ENCODE measurements around the gene BSDC1.

BSDC1 gene

DNA sequence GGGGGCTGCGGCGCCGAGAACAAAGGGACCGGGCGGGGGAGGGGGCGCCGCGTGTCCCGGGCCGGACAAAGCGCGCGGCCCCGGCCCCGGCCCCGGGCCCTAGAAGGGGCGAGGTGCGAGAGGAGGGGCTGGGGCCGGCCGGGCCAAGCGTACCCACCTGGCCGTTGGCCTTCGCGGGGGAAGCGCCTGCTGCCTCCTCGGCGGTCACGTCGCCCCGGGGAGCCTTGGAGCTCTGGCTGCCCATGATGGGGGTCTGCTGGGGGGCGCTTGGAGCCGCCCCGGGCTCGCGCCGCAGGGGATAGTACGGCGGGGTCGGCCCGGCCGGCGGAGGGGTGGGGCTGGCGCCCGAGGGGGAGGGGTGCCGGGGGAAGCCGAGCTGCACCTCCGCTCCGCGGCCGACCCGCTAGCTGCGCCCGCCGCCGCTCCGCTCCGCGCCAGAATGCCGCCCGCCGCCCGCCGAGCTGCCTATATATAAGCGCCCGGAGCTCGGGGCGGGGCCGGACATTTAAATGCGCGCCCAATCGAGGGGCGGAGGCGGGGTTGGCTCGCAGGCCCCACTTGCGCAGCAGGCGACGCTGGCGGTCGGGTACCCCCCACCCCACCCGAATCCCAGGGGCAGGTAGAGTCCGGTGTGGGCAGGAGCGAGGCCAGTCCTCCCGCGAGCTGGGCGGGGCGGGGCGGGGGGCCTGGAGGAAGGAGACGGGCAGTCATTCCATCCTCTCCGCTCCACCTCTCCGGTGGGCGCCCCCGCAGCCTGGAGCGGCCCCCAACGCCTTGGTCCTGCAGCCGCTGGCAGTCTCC lies 58.3 kb downstream of the BSDC1 start, which contains the start of gene MARCKSL1:
MARCKSL1 (minus strand) TSS at position 444 of the 801 bp plus-strand sequence; CDS start at position 244, 200 bp downstream.
- H3K4me1 Mint-ChIP-seq, result peaks cover 62% of the 10 kb centered on the region
- TF ChIP-seq, protein P1, sequence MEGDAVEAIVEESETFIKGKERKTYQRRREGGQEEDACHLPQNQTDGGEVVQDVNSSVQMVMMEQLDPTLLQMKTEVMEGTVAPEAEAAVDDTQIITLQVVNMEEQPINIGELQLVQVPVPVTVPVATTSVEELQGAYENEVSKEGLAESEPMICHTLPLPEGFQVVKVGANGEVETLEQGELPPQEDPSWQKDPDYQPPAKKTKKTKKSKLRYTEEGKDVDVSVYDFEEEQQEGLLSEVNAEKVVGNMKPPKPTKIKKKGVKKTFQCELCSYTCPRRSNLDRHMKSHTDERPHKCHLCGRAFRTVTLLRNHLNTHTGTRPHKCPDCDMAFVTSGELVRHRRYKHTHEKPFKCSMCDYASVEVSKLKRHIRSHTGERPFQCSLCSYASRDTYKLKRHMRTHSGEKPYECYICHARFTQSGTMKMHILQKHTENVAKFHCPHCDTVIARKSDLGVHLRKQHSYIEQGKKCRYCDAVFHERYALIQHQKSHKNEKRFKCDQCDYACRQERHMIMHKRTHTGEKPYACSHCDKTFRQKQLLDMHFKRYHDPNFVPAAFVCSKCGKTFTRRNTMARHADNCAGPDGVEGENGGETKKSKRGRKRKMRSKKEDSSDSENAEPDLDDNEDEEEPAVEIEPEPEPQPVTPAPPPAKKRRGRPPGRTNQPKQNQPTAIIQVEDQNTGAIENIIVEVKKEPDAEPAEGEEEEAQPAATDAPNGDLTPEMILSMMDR (IDR thresholded peaks at IDR 0.05), result no peak
- no peaks in the 10 kb centered on the region for H3K9me3 Mint-ChIP-seq
- H3K27ac Mint-ChIP-seq, result peak within 1 kb of the TSS; percentile 97
- H3K27me3 Mint-ChIP-seq (ENCODE audit: low read depth, poor library complexity), result no peaks in the 10 kb centered on the region
- peak within 1 kb of the TSS; percentile 96 for H3K4me3 Mint-ChIP-seq
- peaks cover 34% of the 10 kb centered on the region for H3K36me3 Mint-ChIP-seq (ENCODE audit: low read depth)
- DNase-seq, result peak; percentile 93

DNA sequence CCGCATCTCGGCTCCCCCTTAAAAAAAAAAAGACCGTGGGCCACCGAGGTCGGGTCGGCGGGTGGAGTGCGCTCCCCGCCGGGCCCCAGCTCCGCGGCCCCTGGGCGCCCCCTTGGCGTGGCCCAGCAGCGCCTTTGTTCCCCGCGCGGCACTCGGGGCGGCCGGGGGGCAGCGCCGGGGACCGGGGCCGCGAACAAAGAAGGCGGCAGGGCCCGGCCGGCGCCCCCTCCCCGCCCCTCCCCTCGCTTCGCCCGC lies 58.8 kb downstream of the BSDC1 start:
- no peaks in the 10 kb centered on the region for H3K9me3 Mint-ChIP-seq
- TF ChIP-seq, protein P1 (IDR thresholded peaks at IDR 0.05), result no peak
- DNase-seq, result no peak
- peaks cover 34% of the 10 kb centered on the region for H3K36me3 Mint-ChIP-seq (ENCODE audit: low read depth)
- no peak overlapping the region for H3K27ac Mint-ChIP-seq
- H3K4me1 Mint-ChIP-seq, result peaks cover 67% of the 10 kb centered on the region
- H3K27me3 Mint-ChIP-seq (ENCODE audit: low read depth, poor library complexity), result no peaks in the 10 kb centered on the region
- H3K4me3 Mint-ChIP-seq, result peak overlapping the region; percentile 96

DNA sequence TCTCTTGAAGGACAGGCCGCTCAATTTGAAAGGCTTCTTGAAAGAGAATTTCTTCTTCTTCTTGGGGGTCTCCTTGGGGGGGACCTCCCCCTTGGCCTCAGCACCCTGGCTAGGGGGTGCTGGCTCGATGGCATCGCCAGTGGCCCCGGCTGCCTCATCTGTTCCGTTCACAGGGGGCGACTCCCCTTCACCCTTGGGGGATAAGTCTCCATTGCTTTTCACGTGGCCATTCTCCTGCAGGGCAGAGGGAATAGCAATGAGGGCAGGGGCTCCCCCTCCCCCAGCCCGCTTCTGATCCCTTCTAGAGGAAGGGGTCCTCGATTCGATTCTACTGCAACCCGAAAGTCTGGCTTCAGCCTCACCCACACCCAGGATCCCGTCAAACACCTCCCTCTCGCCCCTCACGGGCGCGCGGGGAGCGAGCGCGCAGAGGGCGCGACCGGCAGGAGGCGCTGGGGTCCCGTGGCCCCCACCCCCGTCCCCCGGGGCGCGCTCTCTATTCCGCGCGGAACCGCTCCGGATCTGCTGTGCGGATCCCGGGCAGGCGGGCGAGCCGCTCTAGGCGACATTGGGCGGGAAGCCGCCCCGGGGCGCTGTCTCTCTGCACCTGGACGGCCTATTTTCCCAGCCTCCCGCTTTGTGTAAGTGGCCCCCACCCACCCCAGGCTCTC lies 59.2 kb downstream of the BSDC1 start:
- Mint-ChIP-seq H3K4me1 (peaks cover 66% of the 10 kb centered on the region), H3K4me3 (peak overlapping the region; percentile 96), H3K9me3 (no peaks in the 10 kb centered on the region), H3K36me3 (ENCODE audit: low read depth) (peaks cover 37% of the 10 kb centered on the region), H3K27me3 (ENCODE audit: low read depth, poor library complexity) (no peaks in the 10 kb centered on the region), H3K27ac (peak overlapping the region; percentile 97)
- DNase-seq, result peak; percentile 62
- TF ChIP-seq, protein P1 (IDR thresholded peaks at IDR 0.05), result peak; percentile 45

DNA sequence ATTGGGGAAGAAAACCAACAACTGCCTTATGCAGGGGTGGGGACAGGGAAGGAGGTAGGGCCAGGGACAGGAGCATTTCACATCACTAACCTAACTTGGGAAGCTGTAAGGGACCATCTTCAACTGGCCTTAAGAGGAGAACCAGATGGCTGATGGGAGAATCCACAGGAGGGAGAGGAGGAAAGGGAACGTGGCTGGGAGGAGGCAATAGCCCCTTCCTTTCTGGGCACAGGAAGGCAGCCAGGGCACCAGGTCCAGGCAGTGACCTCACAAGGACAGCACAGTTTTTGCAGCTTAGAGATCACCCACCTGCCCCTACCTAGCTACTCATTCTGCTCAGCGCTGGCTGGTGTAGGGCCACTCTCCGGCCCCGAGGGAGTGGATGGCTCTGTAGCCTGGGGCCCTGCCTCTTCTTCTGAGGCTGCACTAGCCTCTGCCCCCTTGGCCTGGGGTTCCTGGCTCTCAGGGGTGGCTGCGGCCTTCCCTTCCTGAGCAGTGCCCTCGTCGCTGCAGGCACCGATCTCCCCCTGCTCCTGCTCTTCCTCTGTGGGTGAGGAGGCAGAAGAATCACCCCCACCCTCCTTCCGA lies 59.9 kb downstream of the BSDC1 start:
- TF ChIP-seq, protein P1 (IDR thresholded peaks at IDR 0.05), result no peak
- Mint-ChIP-seq H3K36me3 (ENCODE audit: low read depth) (peaks cover 44% of the 10 kb centered on the region), H3K27me3 (ENCODE audit: low read depth, poor library complexity) (peaks cover 3% of the 10 kb centered on the region), H3K4me3 (peak overlapping the region; percentile 96), H3K27ac (peak overlapping the region; percentile 97), H3K9me3 (no peaks in the 10 kb centered on the region), H3K4me1 (peaks cover 73% of the 10 kb centered on the region)
- no peak for DNase-seq

DNA sequence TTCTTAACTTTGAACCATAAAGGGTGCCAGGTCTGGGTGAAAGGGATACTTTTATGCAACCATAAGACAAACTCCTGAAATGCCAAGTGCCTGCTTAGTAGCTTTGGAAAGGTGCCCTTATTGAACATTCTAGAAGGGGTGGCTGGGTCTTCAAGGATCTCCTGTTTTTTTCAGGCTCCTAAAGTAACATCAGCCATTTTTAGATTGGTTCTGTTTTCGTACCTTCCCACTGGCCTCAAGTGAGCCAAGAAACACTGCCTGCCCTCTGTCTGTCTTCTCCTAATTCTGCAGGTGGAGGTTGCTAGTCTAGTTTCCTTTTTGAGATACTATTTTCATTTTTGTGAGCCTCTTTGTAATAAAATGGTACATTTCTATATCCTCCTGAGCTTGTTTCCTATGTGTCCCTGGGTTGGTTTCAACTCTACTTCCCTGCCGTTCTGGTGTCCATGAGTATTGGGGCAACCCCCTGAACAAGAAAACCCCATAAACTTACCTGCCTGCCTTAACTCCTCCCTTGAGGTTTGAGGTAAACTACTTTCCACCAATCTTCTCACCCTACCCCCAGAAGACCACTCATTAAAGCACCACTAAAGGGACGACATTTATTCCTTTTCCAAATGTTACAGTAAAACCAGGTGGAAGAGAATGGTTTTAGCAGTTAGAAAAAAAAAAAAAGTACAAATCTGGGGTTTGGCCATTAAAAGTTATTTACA lies 60.8 kb downstream of the BSDC1 start:
- peak overlapping the region; percentile 96 for H3K4me3 Mint-ChIP-seq
- TF ChIP-seq, protein P1 (IDR thresholded peaks at IDR 0.05), result no peak
- peak overlapping the region; percentile 90 for H3K27ac Mint-ChIP-seq
- H3K9me3 Mint-ChIP-seq, result no peaks in the 10 kb centered on the region
- peaks cover 5% of the 10 kb centered on the region for H3K27me3 Mint-ChIP-seq (ENCODE audit: low read depth, poor library complexity)
- peaks cover 51% of the 10 kb centered on the region for H3K36me3 Mint-ChIP-seq (ENCODE audit: low read depth)
- no peak for DNase-seq
- peaks cover 65% of the 10 kb centered on the region for H3K4me1 Mint-ChIP-seq

All from nephron progenitor cell (in vitro differentiated cells).